HFFc6 (cell line): ENCODE data around the gene TMEM187. TPM values are rescaled to one million over a fixed set of nuclear protein-coding genes. Genes with fewer than 3 reads are reported as not detected.

Source experiments
- DNase-seq: peaks from one replicate; pipeline ENCODE4 v3.0.0-alpha.2; 2018
- H3K27ac Mint-ChIP-seq: 2 replicates; pipeline ENCODE4 v1.8.0; 2020; ENCODE audit warnings: mild to moderate bottlenecking, mixed read lengths
- H3K27me3 Mint-ChIP-seq: 2 replicates; pipeline ENCODE4 v1.8.0; 2021; ENCODE audit warnings: mild to moderate bottlenecking, moderate library complexity, mixed read lengths; ENCODE audit not compliant: insufficient read depth
- H3K36me3 Mint-ChIP-seq: 2 replicates; pipeline ENCODE4 v1.8.0; 2021; ENCODE audit warnings: low read depth, mixed read lengths
- H3K4me1 Mint-ChIP-seq: 2 replicates; pipeline ENCODE4 v1.8.0; 2020; ENCODE audit warnings: low read depth, mixed read lengths
- H3K4me3 Mint-ChIP-seq: 2 replicates; pipeline ENCODE4 v1.8.0; 2020; ENCODE audit warnings: mild to moderate bottlenecking, moderate library complexity, mixed read lengths
- H3K9me3 Mint-ChIP-seq: 2 replicates; pipeline ENCODE4 v1.8.0; 2020; ENCODE audit warnings: mild to moderate bottlenecking, mixed read lengths
- CTCF ChIP-seq: fragments of 200-600 bp; sonication (generic); IDR thresholded peaks from 2 replicates; pipeline ENCODE4 v1.5.0; 2021; ENCODE audit warnings: antibody characterized with exemption, mild to moderate bottlenecking
- total RNA-seq, 6 experiments: library from RNA; stranded (reverse); fragmentation: NEBNext Ultra II Directional; extraction: Animal tissue kit (Norgen Biotek cat#: 25700); gene quantifications; 2 replicates in 1 of 6; 3 replicates in 5 of 6; pipeline ENCODE4 v1.2.3, GENCODE V29; 2021

TMEM187 gene
- total RNA-seq, 6 experiments from 2014 or later = 3.1 to 8.0 (median 5.7) TPM

GRCh38 chrX:154018518-154019060 lies 46.0 kb downstream of the TMEM187 start:
- TF ChIP-seq CTCF = no peak
- Mint-ChIP-seq H3K4me1 (peaks cover 20% of the 10 kb centered on the region), H3K9me3 (no peaks in the 10 kb centered on the region), H3K4me3 (peak overlapping the region; percentile 89), H3K36me3 (no peaks in the 10 kb centered on the region), H3K27ac (peak overlapping the region; percentile 89), H3K27me3 (peaks cover 2% of the 10 kb centered on the region; the same call in 1 of the 2 replicates)
- no peak for DNase-seq

- Mint-ChIP-seq H3K36me3 (no peaks in the 10 kb centered on the region), H3K27me3 (peaks cover 2% of the 10 kb centered on the region; the same call in 1 of the 2 replicates), H3K9me3 (no peaks in the 10 kb centered on the region), H3K4me3 (peak overlapping the region; percentile 89), H3K4me1 (peaks cover 20% of the 10 kb centered on the region), H3K27ac (peak overlapping the region; percentile 89)
- no peak for TF ChIP-seq CTCF
- DNase-seq = no peak
Measured at GRCh38 chrX:154019061-154019621, 46.6 kb downstream of the TMEM187 start.

- Mint-ChIP-seq H3K9me3 (no peaks in the 10 kb centered on the region), H3K4me3 (peak within 1 kb of the TSS; percentile 89), H3K27me3 (peaks cover 2% of the 10 kb centered on the region; the same call in 1 of the 2 replicates), H3K36me3 (no peaks in the 10 kb centered on the region), H3K27ac (peak within 1 kb of the TSS; percentile 96), H3K4me1 (peaks cover 20% of the 10 kb centered on the region)
- TF ChIP-seq CTCF = no peak
- DNase-seq = peak; percentile 17
Measured at GRCh38 chrX:154019633-154020528, 47.3 kb downstream of the TMEM187 start, which contains the start of gene IRAK1. IRAK1 (minus strand) TSS chrX:154019902; CDS start chrX:154019812, 90 bp downstream.

GRCh38 chrX:154020536-154021115 lies 48.1 kb downstream of the TMEM187 start:
- Mint-ChIP-seq H3K4me1 (peaks cover 20% of the 10 kb centered on the region), H3K9me3 (no peaks in the 10 kb centered on the region), H3K36me3 (no peaks in the 10 kb centered on the region), H3K27ac (peak overlapping the region; percentile 96), H3K27me3 (peaks cover 2% of the 10 kb centered on the region), H3K4me3 (peak overlapping the region; percentile 86)
- peak; percentile 11 for DNase-seq
- TF ChIP-seq CTCF = no peak

GRCh38 chrX:154021131-154021611 lies 48.6 kb downstream of the TMEM187 start:
- H3K9me3 Mint-ChIP-seq = no peaks in the 10 kb centered on the region
- peaks cover 20% of the 10 kb centered on the region for H3K4me1 Mint-ChIP-seq
- H3K27ac Mint-ChIP-seq = peak overlapping the region; percentile 96
- no peaks in the 10 kb centered on the region for H3K36me3 Mint-ChIP-seq
- DNase-seq = peak; percentile 55
- no peak overlapping the region for H3K4me3 Mint-ChIP-seq
- H3K27me3 Mint-ChIP-seq = peaks cover 2% of the 10 kb centered on the region
- no peak for TF ChIP-seq CTCF
